NCI-H82 treated with DMSO at 0.1 percent for 48 hours (cell line): ENCODE measurements around the gene MTMR3.

ENCODE experiments used
- DNase-seq: peaks from one replicate; lab custom pipeline; 2025; ENCODE audit not compliant: unreplicated experiment; lab: John Stamatoyannopoulos, UW

MTMR3 gene

GRCh38 chr22:29867851-29868250 lies 15.1 kb upstream of the MTMR3 start:
- no peak for DNase-seq

- DNase-seq: no peak
Observed at GRCh38 chr22:29870574-29870973, 12.4 kb upstream of the MTMR3 start.

- DNase-seq: peak; percentile 89
Observed at GRCh38 chr22:29871684-29872083, 11.3 kb upstream of the MTMR3 start.

- no peak for DNase-seq
Observed at GRCh38 chr22:29872144-29872893, 10.7 kb upstream of the MTMR3 start.

- no peak for DNase-seq
Observed at GRCh38 chr22:29872989-29873388, 10.0 kb upstream of the MTMR3 start.

- DNase-seq: no peak
Observed at GRCh38 chr22:29873943-29874342, 9.0 kb upstream of the MTMR3 start.

GRCh38 chr22:29877620-29878019 lies 5.4 kb upstream of the MTMR3 start:
- no peak for DNase-seq

GRCh38 chr22:29879753-29880152 lies 3.2 kb upstream of the MTMR3 start:
- DNase-seq: no peak

GRCh38 chr22:29882716-29883044 lies 294 bp upstream of the MTMR3 start:
- peak; percentile 60 for DNase-seq

- DNase-seq: no peak
Observed at GRCh38 chr22:29883775-29884097, 762 bp downstream of the MTMR3 start.

GRCh38 chr22:29885610-29886009 lies 2.6 kb downstream of the MTMR3 start:
- DNase-seq: no peak

- no peak for DNase-seq
Observed at GRCh38 chr22:29886596-29886995, 3.6 kb downstream of the MTMR3 start.

- DNase-seq: peak; percentile 15
Observed at GRCh38 chr22:29887358-29887757, 4.4 kb downstream of the MTMR3 start.

GRCh38 chr22:29890760-29891159 lies 7.8 kb downstream of the MTMR3 start:
- DNase-seq: no peak

- no peak for DNase-seq
Observed at GRCh38 chr22:29892315-29893156, 9.6 kb downstream of the MTMR3 start.

- no peak for DNase-seq
Observed at GRCh38 chr22:29901354-29901753, 18.4 kb downstream of the MTMR3 start.

- DNase-seq: no peak
Observed at GRCh38 chr22:29903371-29903770, 20.4 kb downstream of the MTMR3 start.

- no peak for DNase-seq
Observed at GRCh38 chr22:29904020-29904419, 21.0 kb downstream of the MTMR3 start.

- no peak for DNase-seq
Observed at GRCh38 chr22:29907753-29908515, 25.0 kb downstream of the MTMR3 start.

- DNase-seq: no peak
Observed at GRCh38 chr22:29912141-29912540, 29.2 kb downstream of the MTMR3 start.

- DNase-seq: no peak
Observed at GRCh38 chr22:29912605-29913398, 29.8 kb downstream of the MTMR3 start.
